ENCODE measurements around the gene RGL1. TPM values are rescaled to one million over a fixed set of nuclear protein-coding genes. Genes with fewer than 3 reads are reported as not detected.

The RGL1 gene
- total and polyA plus RNA-seq, 2 experiments from 2014 or later: 22.8 to 24.1 TPM

DNA sequence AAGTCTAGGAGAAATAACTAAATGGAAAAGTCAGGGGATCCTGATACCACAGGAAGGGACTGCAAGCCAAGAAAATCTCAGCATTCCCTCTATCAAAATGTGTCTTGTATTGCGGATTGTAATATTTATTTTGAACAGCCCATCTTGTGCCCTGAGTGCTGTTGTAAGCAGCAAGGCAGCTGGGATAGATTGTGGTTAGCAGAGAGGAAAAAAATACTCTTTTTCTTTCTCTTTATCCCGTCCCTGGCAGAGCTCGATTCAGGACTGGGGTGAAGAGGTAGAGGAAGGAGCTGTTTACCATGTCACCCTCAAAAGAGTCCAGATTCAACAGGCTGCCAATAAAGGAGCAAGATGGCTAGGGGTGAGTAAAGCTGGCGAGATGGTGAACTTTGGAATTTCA, 1.2 kb downstream of the RGL1 start:
- no peak for TF ChIP-seq CTCF (IDR thresholded peaks at IDR 0.05; ENCODE audit: low read depth, low read length)
- DNase-seq (ENCODE audit: low read depth in 1 of 2, low spot score in 1 of 2): peak in 1 of 2 donors; percentile 61
- peak overlapping the region; percentile 59 for H3K27ac ChIP-seq

DNA sequence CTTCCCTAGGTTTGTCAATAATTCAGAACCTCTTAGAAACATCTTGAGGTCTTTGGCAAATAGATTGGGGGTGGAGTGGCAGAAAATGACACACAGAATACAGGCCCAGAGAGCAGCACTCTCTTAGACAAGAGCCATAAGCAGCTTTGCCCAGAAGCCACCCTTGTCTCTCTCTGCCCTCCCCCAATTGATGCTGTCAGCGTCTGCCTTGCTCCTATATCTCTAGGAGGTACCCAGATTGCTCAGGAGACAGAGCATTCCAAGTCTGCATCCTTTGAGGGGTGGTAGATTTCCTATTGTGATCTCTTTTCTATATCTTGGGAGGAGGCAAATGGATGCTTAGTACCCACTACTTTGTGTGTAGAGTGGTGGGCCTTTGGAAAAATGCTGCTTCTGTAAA, 1.8 kb downstream of the RGL1 start:
- peak overlapping the region; percentile 74 for H3K4me3 ChIP-seq
- peaks cover 30% of the 10 kb centered on the region for H3K4me1 ChIP-seq (ENCODE audit: low read depth)
- TF ChIP-seq CTCF (IDR thresholded peaks at IDR 0.05; ENCODE audit: low read depth, low read length): no peak
- H3K36me3 ChIP-seq: no peaks in the 10 kb centered on the region
- DNase-seq (ENCODE audit: low read depth in 1 of 2, low spot score in 1 of 2): no peak
- no peaks in the 10 kb centered on the region for H3K27me3 ChIP-seq
- no peak overlapping the region for H3K27ac ChIP-seq
- no peaks in the 10 kb centered on the region for H3K9me3 ChIP-seq (ENCODE audit: low read depth)

More for the DNA sequence above, 1.2 kb downstream of the RGL1 start:
- peaks cover 24% of the 10 kb centered on the region for H3K4me1 ChIP-seq (ENCODE audit: low read depth)
- H3K36me3 ChIP-seq: no peaks in the 10 kb centered on the region
- no peaks in the 10 kb centered on the region for H3K27me3 ChIP-seq
- no peaks in the 10 kb centered on the region for H3K9me3 ChIP-seq (ENCODE audit: low read depth)
- H3K4me3 ChIP-seq: peak overlapping the region; percentile 74

DNA sequence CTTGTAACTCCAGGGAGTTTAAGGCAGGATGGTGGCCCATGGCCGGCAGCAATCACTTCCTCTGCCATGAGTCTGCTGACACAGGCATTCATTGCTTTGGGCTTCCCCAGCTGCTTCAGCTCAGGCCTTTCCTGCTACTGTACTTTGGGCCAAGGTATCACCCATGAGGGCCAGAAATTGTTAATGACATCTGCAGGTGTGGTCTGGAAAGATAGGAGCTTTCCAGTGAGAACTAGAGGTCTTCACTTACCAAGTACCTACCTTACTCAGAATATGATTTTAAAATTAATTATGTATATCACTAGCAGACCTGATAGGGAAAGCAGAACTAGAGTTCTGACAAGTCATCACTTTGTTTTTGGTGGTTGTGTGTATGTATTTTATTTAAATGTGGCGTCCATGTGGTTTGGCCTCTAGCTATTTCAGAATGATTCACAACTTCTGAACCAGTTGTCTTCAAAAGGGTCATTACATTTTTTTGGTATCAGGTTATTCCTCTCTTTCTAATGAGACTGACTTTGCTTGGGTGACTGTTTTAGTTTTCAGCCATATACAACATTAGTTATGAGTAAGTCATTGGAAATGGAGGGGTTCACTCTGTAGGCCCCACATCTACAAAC, 2.7 kb downstream of the RGL1 start:
- Histone ChIP-seq H3K4me1 (ENCODE audit: low read depth) (peaks cover 40% of the 10 kb centered on the region), H3K9me3 (ENCODE audit: low read depth) (no peaks in the 10 kb centered on the region), H3K4me3 (no peak overlapping the region), H3K27me3 (no peaks in the 10 kb centered on the region), H3K36me3 (no peaks in the 10 kb centered on the region), H3K27ac (no peak overlapping the region)
- TF ChIP-seq CTCF (IDR thresholded peaks at IDR 0.05; ENCODE audit: low read depth, low read length): no peak
- DNase-seq (ENCODE audit: low read depth in 1 of 2, low spot score in 1 of 2): peak in 1 of 2 donors; percentile 33

DNA sequence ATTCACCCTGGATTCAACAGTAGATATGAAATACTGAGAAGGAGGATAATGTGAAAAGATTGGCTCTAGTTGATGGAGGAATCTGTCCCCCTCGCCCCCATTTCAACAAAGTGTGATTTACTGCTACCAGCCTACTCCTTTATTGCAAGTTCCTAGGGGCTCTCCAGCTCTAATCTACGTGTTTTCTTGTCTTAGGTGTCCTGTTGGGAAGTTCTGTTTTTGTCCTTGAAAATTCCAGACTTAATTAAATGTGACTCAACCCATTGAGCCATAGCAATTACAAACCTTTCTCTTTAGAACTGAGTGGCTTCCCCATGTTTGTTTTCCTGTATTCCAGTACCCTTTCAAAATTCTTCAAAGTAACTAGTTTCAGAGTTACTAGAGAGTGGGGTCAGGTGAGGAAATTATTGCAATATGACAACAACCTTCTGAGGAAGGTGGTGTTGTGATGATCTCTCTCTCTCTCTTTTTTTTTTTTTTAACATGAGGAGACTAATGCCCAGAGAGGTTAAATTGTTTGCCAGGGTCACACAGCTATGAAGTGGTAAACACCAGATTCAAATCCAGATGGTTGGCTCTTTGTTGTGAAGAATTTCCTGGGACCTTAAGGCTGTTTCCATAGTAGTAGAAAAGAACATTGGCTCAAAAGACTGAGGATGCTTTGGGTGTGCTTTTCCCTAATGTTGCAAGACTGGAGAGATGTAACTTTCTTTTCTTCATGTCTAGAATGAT, 3.5 kb downstream of the RGL1 start:
- no peak overlapping the region for H3K27ac ChIP-seq
- DNase-seq (ENCODE audit: low read depth in 1 of 2, low spot score in 1 of 2): no peak
- H3K36me3 ChIP-seq: no peaks in the 10 kb centered on the region
- no peaks in the 10 kb centered on the region for H3K27me3 ChIP-seq
- no peaks in the 10 kb centered on the region for H3K9me3 ChIP-seq (ENCODE audit: low read depth)
- H3K4me3 ChIP-seq: no peak overlapping the region
- TF ChIP-seq CTCF (IDR thresholded peaks at IDR 0.05; ENCODE audit: low read depth, low read length): no peak
- peaks cover 48% of the 10 kb centered on the region for H3K4me1 ChIP-seq (ENCODE audit: low read depth)

GRCh38 chr1:183810121-183810520, 5.2 kb downstream of the RGL1 start:
- Histone ChIP-seq H3K9me3 (ENCODE audit: low read depth) (no peaks in the 10 kb centered on the region), H3K4me3 (no peak overlapping the region), H3K4me1 (ENCODE audit: low read depth) (peaks cover 51% of the 10 kb centered on the region), H3K27me3 (no peaks in the 10 kb centered on the region), H3K27ac (peak overlapping the region; percentile 47), H3K36me3 (no peaks in the 10 kb centered on the region)
- DNase-seq (ENCODE audit: low read depth in 1 of 2, low spot score in 1 of 2): no peak
- TF ChIP-seq CTCF (IDR thresholded peaks at IDR 0.05; ENCODE audit: low read depth, low read length): no peak
